Activated CD8-positive, alpha-beta T cell treated with anti-CD3 and anti-CD28 coated beads for 36 hours (primary cell): ENCODE data around the gene MICAL1. TPM values are rescaled to one million over a fixed set of nuclear protein-coding genes. Genes with fewer than 3 reads are reported as not detected.

Source experiments
- ATAC-seq: fragments of 200-7000 bp; cut with Tn5 transposase; one replicate; pipeline ENCODE4 v1.10.0; 2021; ENCODE audit warnings: mild to moderate bottlenecking, moderate library complexity
- CTCF ChIA-PET: fragments of 350-600 bp; sonication (Branson Sonifier 250); formaldehyde crosslinking; loops from one replicate; lab custom pipeline; 2021; ENCODE audit warnings: antibody characterized with exemption; lab: Charles Lee
- POLR2A ChIA-PET: fragments of 350-600 bp; sonication (Branson Sonifier 250); formaldehyde crosslinking; loops from one replicate; lab custom pipeline; 2021; ENCODE audit warnings: antibody characterized with exemption; lab: Charles Lee
- DNase-seq: peaks from one replicate; pipeline ENCODE4 v3.0.0-alpha.2; 2020
- H3K27ac Mint-ChIP-seq: one replicate; pipeline ENCODE4 v1.8.0; 2021; ENCODE audit warnings: mild to moderate bottlenecking, mixed read lengths
- H3K27me3 Mint-ChIP-seq: one replicate; pipeline ENCODE4 v1.8.0; 2021; ENCODE audit warnings: mixed read lengths
- H3K36me3 Mint-ChIP-seq: one replicate; pipeline ENCODE4 v1.8.0; 2021; ENCODE audit warnings: low read depth, mixed read lengths
- H3K4me1 Mint-ChIP-seq: one replicate; pipeline ENCODE4 v1.8.0; 2021; ENCODE audit warnings: low read depth, mixed read lengths
- H3K4me3 Mint-ChIP-seq: one replicate; pipeline ENCODE4 v1.8.0; 2021; ENCODE audit warnings: mild to moderate bottlenecking, moderate library complexity, mixed read lengths
- H3K9me3 Mint-ChIP-seq: one replicate; pipeline ENCODE4 v1.8.0; 2021; ENCODE audit warnings: mixed read lengths
- intact Hi-C: fragments of 100-400 bp; cut with micrococcal nuclease; formaldehyde crosslinking; loops from one replicate; pipeline ENCODE4 v1.10.0; 2022
- total RNA-seq, 2 experiments: library from RNA; stranded (reverse); gene quantifications; one replicate each; pipeline ENCODE4 v1.2.3, GENCODE V29; 2021
- TF ChIP-seq, protein P1 (sequence below): fragments of 200-600 bp; IDR thresholded peaks from one replicate; pipeline ENCODE4 v1.8.0; 2022; ENCODE audit warnings: antibody characterized with exemption, mild to moderate bottlenecking

Gene MICAL1
- total RNA-seq, 2 experiments from 2014 or later: 17.7 TPM

DNA sequence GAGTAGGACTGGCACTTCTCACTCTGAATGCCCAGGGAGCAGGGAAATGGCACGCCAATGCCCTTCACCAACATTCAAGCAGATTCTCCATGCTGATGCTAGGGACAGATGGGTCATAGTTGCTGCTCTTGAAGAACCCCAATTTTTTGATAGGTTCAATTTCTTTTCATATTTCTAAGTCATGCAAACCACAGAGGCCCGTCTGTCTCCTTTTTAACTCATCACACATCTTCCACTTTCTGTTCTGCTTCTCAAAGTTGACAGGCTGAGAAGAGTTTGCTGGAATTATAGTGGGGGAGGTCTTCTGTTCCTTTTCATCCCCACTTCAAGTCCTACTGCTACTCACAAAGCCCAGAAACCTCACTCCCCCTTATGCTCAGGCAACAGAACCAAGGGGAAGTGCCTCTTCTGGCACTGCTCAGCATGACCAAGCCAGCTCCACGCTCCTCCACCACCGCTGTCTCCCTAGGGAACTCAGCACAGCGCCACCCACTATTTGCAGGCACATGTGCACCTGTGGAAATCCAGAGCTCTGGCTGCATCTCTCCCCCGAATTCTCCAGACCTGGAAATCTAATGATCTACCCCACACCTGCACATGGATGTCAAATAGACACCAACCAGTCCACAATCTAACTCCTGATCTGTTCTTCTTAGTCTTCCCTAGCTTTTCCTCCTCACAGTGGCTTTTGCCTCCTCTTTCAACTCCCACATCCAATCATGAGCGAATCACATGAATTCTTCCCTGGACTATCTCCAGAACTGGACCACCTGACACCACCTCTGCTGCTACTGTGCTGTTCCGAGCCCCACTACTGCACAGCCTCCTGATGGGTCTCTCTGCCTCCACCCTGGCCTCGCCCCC, 16.8 kb upstream of the MICAL1 start:
- Mint-ChIP-seq H3K36me3 (peaks cover 79% of the 10 kb centered on the region), H3K9me3 (no peaks in the 10 kb centered on the region), H3K4me1 (peaks cover 76% of the 10 kb centered on the region), H3K27me3 (no peaks in the 10 kb centered on the region), H3K4me3 (no peak overlapping the region), H3K27ac (peak overlapping the region; percentile 53)
- DNase-seq (no peak), ATAC-seq (peak; percentile 41)
- ChIA-PET CTCF (interaction anchor here (1.0 to 2.3 kb wide), 3 partner anchors 8 to 15 kb away, joined by 3 to 10 read pairs (median 6); no protein-coding TSS in a partner anchor), POLR2A (interaction anchor here (0.6 to 1.3 kb wide), 3 partner anchors 10 to 398 kb away, joined by 3 to 6 read pairs (median 4); partner anchors contain the start of gene ZBTB24)
- TF ChIP-seq, protein P1, sequence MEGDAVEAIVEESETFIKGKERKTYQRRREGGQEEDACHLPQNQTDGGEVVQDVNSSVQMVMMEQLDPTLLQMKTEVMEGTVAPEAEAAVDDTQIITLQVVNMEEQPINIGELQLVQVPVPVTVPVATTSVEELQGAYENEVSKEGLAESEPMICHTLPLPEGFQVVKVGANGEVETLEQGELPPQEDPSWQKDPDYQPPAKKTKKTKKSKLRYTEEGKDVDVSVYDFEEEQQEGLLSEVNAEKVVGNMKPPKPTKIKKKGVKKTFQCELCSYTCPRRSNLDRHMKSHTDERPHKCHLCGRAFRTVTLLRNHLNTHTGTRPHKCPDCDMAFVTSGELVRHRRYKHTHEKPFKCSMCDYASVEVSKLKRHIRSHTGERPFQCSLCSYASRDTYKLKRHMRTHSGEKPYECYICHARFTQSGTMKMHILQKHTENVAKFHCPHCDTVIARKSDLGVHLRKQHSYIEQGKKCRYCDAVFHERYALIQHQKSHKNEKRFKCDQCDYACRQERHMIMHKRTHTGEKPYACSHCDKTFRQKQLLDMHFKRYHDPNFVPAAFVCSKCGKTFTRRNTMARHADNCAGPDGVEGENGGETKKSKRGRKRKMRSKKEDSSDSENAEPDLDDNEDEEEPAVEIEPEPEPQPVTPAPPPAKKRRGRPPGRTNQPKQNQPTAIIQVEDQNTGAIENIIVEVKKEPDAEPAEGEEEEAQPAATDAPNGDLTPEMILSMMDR: no peak
- intact Hi-C loops: no loop called here

DNA sequence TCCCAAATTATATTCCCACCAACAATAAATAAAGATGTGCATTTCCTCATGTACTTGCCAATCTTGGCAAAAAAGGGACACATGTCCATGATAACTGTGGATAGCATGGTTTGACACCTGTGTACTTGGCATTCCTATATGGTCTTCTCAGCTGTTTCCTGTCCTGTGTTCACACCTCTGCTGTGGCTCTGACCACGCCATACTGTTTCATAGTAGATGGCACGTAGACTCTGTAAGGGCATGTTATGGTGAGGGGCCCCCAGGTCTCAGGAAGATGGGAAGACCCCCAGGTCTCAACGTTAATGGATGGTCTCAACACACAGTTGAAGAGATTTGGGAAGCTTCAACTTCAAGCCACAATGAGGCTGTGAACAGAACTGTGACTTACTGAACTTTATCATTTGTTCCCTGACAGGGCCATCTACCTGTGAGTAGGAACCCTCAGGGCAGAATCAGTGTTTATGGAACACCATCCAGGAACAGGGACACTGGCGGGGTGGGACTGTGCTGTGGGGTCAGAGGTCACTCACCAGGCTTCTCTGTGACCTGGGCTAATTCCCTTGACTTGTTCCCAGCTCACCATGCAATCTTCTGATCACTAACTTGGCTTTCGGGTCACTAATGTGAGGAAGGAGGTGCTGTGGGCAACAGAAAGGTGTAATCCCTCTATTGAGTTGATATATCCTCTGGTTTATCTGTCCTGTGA, 15.7 kb upstream of the MICAL1 start:
- no peak for DNase-seq
- no peak for ATAC-seq
- Mint-ChIP-seq H3K4me1 (peaks cover 71% of the 10 kb centered on the region), H3K27ac (peak overlapping the region; percentile 36), H3K27me3 (no peaks in the 10 kb centered on the region), H3K4me3 (no peak overlapping the region), H3K36me3 (peaks cover 81% of the 10 kb centered on the region), H3K9me3 (no peaks in the 10 kb centered on the region)
- POLR2A ChIA-PET: interaction anchor here (0.6 to 1.4 kb wide), 2 partner anchors 29 to 288 kb away, joined by 3 to 4 read pairs; no protein-coding TSS in a partner anchor
- intact Hi-C loops: no loop called here
- TF ChIP-seq, protein P1: no peak
- CTCF ChIA-PET: interaction anchor here (2.3 kb wide), 1 partner anchor 10 kb away, joined by 10 read pairs; no protein-coding TSS in a partner anchor

DNA sequence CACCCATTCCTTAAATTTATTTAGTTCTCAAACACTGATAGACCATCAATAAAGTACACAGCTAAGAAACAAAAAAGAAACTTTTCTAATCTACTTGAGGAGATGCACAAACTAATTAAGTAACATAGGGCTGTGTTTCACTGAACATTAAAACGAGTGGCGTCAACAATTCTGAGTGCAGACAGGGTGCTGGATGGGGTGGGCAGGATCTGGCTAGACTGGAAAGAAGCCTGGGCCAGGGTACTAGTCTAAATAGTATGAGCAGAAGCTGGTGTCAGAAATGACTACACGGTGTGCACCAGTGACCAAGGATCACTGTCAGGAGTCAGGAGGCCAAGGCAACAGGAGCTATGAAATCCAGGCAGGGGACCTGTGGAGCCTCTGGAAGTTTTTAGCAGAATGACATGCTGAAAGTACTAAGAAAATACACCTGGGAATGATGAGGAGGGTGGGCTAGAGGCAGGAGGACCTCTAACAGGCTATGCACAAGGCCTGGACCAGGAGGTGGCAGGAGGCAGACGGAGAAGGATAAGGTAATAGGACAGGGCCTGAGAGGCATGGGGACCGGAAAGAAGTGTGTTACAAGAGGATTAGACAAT, 14.1 kb upstream of the MICAL1 start:
- DNase-seq (no peak), ATAC-seq (no peak)
- intact Hi-C loops: no loop called here
- CTCF ChIA-PET: interaction anchor here (1.0 to 1.7 kb wide), 4 partner anchors 9 to 13 kb away, joined by 3 to 7 read pairs (median 5); partner anchors contain the start of gene MICAL1
- peaks cover 70% of the 10 kb centered on the region for H3K4me1 Mint-ChIP-seq
- no peaks in the 10 kb centered on the region for H3K27me3 Mint-ChIP-seq
- H3K4me3 Mint-ChIP-seq: no peak overlapping the region
- H3K36me3 Mint-ChIP-seq: peaks cover 80% of the 10 kb centered on the region
- H3K27ac Mint-ChIP-seq: peak overlapping the region; percentile 10
- H3K9me3 Mint-ChIP-seq: no peaks in the 10 kb centered on the region
- POLR2A ChIA-PET: interaction anchor here (1.0 to 1.7 kb wide), 2 partner anchors 9 kb away, joined by 3 to 4 read pairs; no protein-coding TSS in a partner anchor
- TF ChIP-seq, protein P1: no peak

DNA sequence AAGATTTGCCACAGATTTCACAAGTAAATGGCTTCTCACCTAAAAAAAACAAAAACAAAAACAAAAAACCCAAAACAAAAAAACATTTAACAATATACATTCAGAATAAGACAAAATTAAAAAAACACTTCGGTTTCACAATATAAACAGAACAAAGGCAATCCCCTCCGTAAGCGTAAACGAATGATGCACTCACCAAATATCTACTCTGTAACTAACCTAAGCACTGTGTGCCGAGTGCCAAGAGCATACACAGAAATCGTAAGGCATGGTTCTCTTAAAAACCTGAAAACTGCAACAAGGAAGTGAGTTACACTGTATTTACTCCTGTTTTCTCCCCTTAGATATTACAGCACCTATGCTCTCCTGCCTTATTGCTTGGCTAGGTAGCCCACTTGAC, 12.1 kb upstream of the MICAL1 start:
- Mint-ChIP-seq H3K27ac (peak overlapping the region; percentile 6), H3K36me3 (peaks cover 76% of the 10 kb centered on the region), H3K27me3 (no peaks in the 10 kb centered on the region), H3K4me1 (peaks cover 68% of the 10 kb centered on the region), H3K9me3 (no peaks in the 10 kb centered on the region), H3K4me3 (no peak overlapping the region)
- DNase-seq (no peak), ATAC-seq (no peak)
- intact Hi-C loops: no loop called here
- ChIA-PET POLR2A (no interaction called here), CTCF (no interaction called here)
- TF ChIP-seq, protein P1: no peak
